GM12878 (cell line): Measurements from ENCODE around the gene PABPC1L. TPM values are rescaled to one million over a fixed set of nuclear protein-coding genes. Genes with fewer than 3 reads are reported as not detected.

Experiments used
- ATAC-seq: fragments of 200-7000 bp; cut with Tn5 transposase; 3 replicates; pipeline ENCODE4 v1.9.1; 2020; ENCODE audit warnings: mild to moderate bottlenecking, moderate library complexity
- BruUV-seq: library from RNA; stranded (reverse); fragments of 400-500 nt; replicated peaks from 2 replicates; lab custom pipeline; 2021; lab: Mats Ljungman, UMichigan
- CTCF ChIA-PET: fragments of 300-600 bp; sonication (Branson Sonifier 250); formaldehyde crosslinking; extraction: SDS; loops from one replicate; lab custom pipeline; 2021; ENCODE audit warnings: inconsistent platforms; lab: Yijun Ruan, JAX
- POLR2A ChIA-PET: fragments of 350-600 bp; formaldehyde crosslinking; extraction: SDS; loops from one replicate; lab custom pipeline; 2021; ENCODE audit warnings: inconsistent platforms; lab: Charles Lee
- RAD21 ChIA-PET: fragments of 300-600 bp; sonication (Branson Sonifier 250); formaldehyde crosslinking; loops from one replicate; lab custom pipeline; 2023; ENCODE audit warnings: antibody characterized with exemption; ENCODE audit not compliant: unreplicated experiment; lab: Charles Lee
- SMC1A ChIA-PET: fragments of 300-600 bp; sonication (Branson Sonifier 250); formaldehyde crosslinking; loops from one replicate; lab custom pipeline; 2023; ENCODE audit not compliant: unreplicated experiment, uncharacterized antibody; lab: Charles Lee
- DNase-seq: peaks from one replicate; pipeline ENCODE4 v3.0.0-alpha.2; 2011; ENCODE audit warnings: low read depth, low spot score
- FAIRE-seq: peaks from 3 replicates; lab custom pipeline; 2011; peaks lifted over from hg19 to GRCh38; lab: Jason Lieb, UNC
- H2AFZ ChIP-seq: 2 replicates; pipeline ENCODE4 v1.6.0; 2011; ENCODE audit warnings: low read depth, low read length, control low read depth; ENCODE audit not compliant: control insufficient read depth
- H3K27ac ChIP-seq: 2 replicates; pipeline ENCODE4 v1.5.1; 2011; ENCODE audit warnings: control low read depth; ENCODE audit not compliant: control insufficient read depth, insufficient read depth
- H3K27me3 ChIP-seq, 2 experiments: replicated peaks in 1 of 2; 2 replicates each; pipeline versions ENCODE4 v1.6.0 to v1.6.1; 2011; ENCODE audit warnings: low read length in 1 of 2; ENCODE audit not compliant: control insufficient read depth in 2 of 2, insufficient read depth in 2 of 2
- H3K36me3 ChIP-seq, 2 experiments: 2 replicates each; pipeline ENCODE4 v1.5.1; 2011; ENCODE audit warnings: low read length in 1 of 2; ENCODE audit not compliant: control insufficient read depth in 2 of 2, insufficient read depth in 2 of 2
- H3K4me1 ChIP-seq: 2 replicates; pipeline ENCODE4 v1.6.1; 2011; ENCODE audit warnings: mild to moderate bottlenecking, low read length, moderate library complexity, mixed read lengths; ENCODE audit not compliant: control insufficient read depth, insufficient read depth
- H3K4me2 ChIP-seq: 2 replicates; pipeline ENCODE4 v1.6.0; 2011; ENCODE audit warnings: control low read depth; ENCODE audit not compliant: control insufficient read depth, insufficient read depth
- H3K4me3 ChIP-seq: fragments of 200-600 bp; sonication (generic); 2 replicates; pipeline ENCODE4 v1.5.1; 2016
- H3K79me2 ChIP-seq: 2 replicates; pipeline ENCODE4 v1.6.0; 2011; ENCODE audit warnings: low read length; ENCODE audit not compliant: control insufficient read depth, insufficient read depth
- H3K9ac ChIP-seq: 2 replicates; pipeline ENCODE4 v1.8.0; 2011; ENCODE audit warnings: low read length, control low read depth, mixed read lengths; ENCODE audit not compliant: control insufficient read depth, insufficient read depth
- H3K9me3 ChIP-seq: replicated peaks from 3 replicates; pipeline ENCODE4 v1.5.1; 2011; ENCODE audit warnings: mild to moderate bottlenecking, low read length; ENCODE audit not compliant: control insufficient read depth, insufficient read depth
- H4K20me1 ChIP-seq: 2 replicates; pipeline ENCODE4 v1.6.0; 2011; ENCODE audit not compliant: control insufficient read depth, insufficient read depth
- ATF3 ChIP-seq: IDR thresholded peaks from 2 replicates; pipeline ENCODE4 v1.6.1; 2011; ENCODE audit warnings: low read depth, mild to moderate bottlenecking, low read length, moderate library complexity, borderline replicate concordance; ENCODE audit errors: extremely low read depth
- BCL3 ChIP-seq: IDR thresholded peaks from 2 replicates; pipeline ENCODE4 v1.6.1; 2011; ENCODE audit warnings: borderline replicate concordance, low read depth, mild to moderate bottlenecking, moderate library complexity, low read length; ENCODE audit not compliant: insufficient read depth, poor library complexity, severe bottlenecking
- ETV6 ChIP-seq, 2 experiments: fragments of 450-650 bp in 1 of 2; IDR thresholded peaks in 1 of 2; conservative IDR thresholded peaks in 1 of 2; 2 replicates each; pipeline ENCODE4 v1.6.1; 2014; ENCODE audit warnings: antibody characterized with exemption in 1 of 2, borderline replicate concordance in 1 of 2, low read depth in 1 of 2, mild to moderate bottlenecking in 1 of 2, moderate library complexity in 1 of 2
- JUNB ChIP-seq: IDR thresholded peaks from 2 replicates; pipeline ENCODE4 v1.6.1; 2016; ENCODE audit warnings: antibody characterized with exemption, mild to moderate bottlenecking
- LARP7 ChIP-seq: fragments of 450-650 bp; IDR thresholded peaks from 2 replicates; pipeline ENCODE4 v1.6.1; 2017; ENCODE audit warnings: mild to moderate bottlenecking
- NKRF ChIP-seq: fragments of 450-650 bp; conservative IDR thresholded peaks from 2 replicates; pipeline ENCODE4 v1.6.1; 2017; ENCODE audit warnings: mild to moderate bottlenecking, moderate library complexity
- RELA ChIP-seq: fragments of 450-650 bp; IDR thresholded peaks from 2 replicates; pipeline ENCODE4 v1.8.0; 2014; ENCODE audit warnings: borderline replicate concordance; ENCODE audit not compliant: partially characterized antibody
- REST ChIP-seq: IDR thresholded peaks from 2 replicates; pipeline ENCODE4 v1.6.1; 2012; ENCODE audit warnings: mild to moderate bottlenecking, low read depth, low read length
- STAT3 ChIP-seq: IDR thresholded peaks from 2 replicates; pipeline ENCODE4 v1.6.1; 2011; ENCODE audit warnings: low read depth, low read length, improper control_type of control experiment
- USF2 ChIP-seq: IDR thresholded peaks from 2 replicates; pipeline ENCODE4 v1.6.1; 2011; ENCODE audit warnings: low read depth, low read length, improper control_type of control experiment, borderline replicate concordance
- WGBS: methylation state at CpG from one replicate; pipeline ENCODE4 v1.1.6; 2016; ENCODE audit warnings: low lambda C conversion rate; ENCODE audit not compliant: insufficient replicate concordance, insufficient coverage; ENCODE audit errors: missing lambda C conversion rate; 5-methylcytosine and 5-hydroxymethylcytosine counted together
- in situ Hi-C: fragments of 300-500 bp; cut with MboI; formaldehyde crosslinking; loops from 9 replicates; pipeline ENCODE4 v1.14.3; 2018; ENCODE audit warnings: mixed read lengths
- intact Hi-C: fragments of 100-400 bp; cut with micrococcal nuclease; formaldehyde crosslinking; loops from one replicate; pipeline ENCODE4 v1.14.2; 2022; ENCODE audit not compliant: unreplicated experiment
- polyA plus RNA-seq, 11 experiments: library from polyadenylated mRNA; depleted of rRNA in 4 of 11; unstranded in 6 of 11; stranded (reverse) in 5 of 11; fragments of >200 nt; fragmentation: Nextera tagmentation in 4 of 11; fragmentation: Illumina TruSeq in 1 of 11; extraction: Ambion mirVana in 4 of 11; extraction: Trizol in 1 of 11; gene quantifications; 1 replicate in 1 of 11; 2 replicates in 10 of 11; pipeline versions ENCODE4 v1.2.1 to v1.2.3, GENCODE V29; 2011 to 2016; ENCODE audit warnings: inconsistent platforms in 2 of 11, missing spikeins in 2 of 11, low read depth in 1 of 11
- total RNA-seq, 4 experiments: library from RNA; depleted of rRNA in 3 of 4; stranded (reverse); fragments of >200 nt in 3 of 4; fragmentation: Illumina TruSeq in 1 of 4; extraction: Trizol in 1 of 4; gene quantifications; 2 replicates each; pipeline versions ENCODE4 v1.2.1 to v1.2.3, GENCODE V29; 2013 to 2021

The PABPC1L gene
- total and polyA plus RNA-seq, 10 of the 15 experiments (the other 5 are each of a cell fraction or from before 2014, with no cell fraction given), result 6.1 to 66.8 (median 11.9) TPM

GRCh38 chr20:44961011-44961869, 51.4 kb downstream of the PABPC1L start:
- DNase-seq (no peak), ATAC-seq (no peak), FAIRE-seq (no peak)
- Histone ChIP-seq H3K4me3 (no peak overlapping the region; the same call in 1 of the 2 replicates), H3K4me1 (peaks cover 24% of the 10 kb centered on the region), H3K27ac (no peak overlapping the region), H2AFZ (no peak overlapping the region; the same call in 1 of the 2 replicates), H3K79me2 (peaks cover 46% of the 10 kb centered on the region), H3K36me3 (peaks cover 0 to 12% of the 10 kb centered on the region in 2 experiments; a peak in 3 of 4 replicates), H4K20me1 (0 out of 2 replicates have a peak, but pooled peaks cover 3% of the 10 kb centered on the region), H3K27me3 (no peaks in the 10 kb centered on the region), H3K9me3 (no peaks in the 10 kb centered on the region), H3K9ac (no peak overlapping the region), H3K4me2 (no peak overlapping the region)
- ChIA-PET CTCF (interaction anchor here (1.5 to 4.2 kb wide), 3 partner anchors 10 to 29 kb away, joined by 3 to 21 read pairs (median 9); no protein-coding TSS in a partner anchor), POLR2A (interaction anchor here (1.8 kb wide), 1 partner anchor 16 kb away, joined by 8 read pairs; no protein-coding TSS in a partner anchor), RAD21 (interaction anchor here (0.6 to 2.0 kb wide), 3 partner anchors 10 to 391 kb away, joined by 3 to 9 read pairs (median 4); no protein-coding TSS in a partner anchor), SMC1A (interaction anchor here (1.0 to 2.8 kb wide), 7 partner anchors 10 to 91 kb away, joined by 3 to 14 read pairs (median 3); no protein-coding TSS in a partner anchor)
- no peak for TF ChIP-seq NKRF
- TF ChIP-seq LARP7, result no peak
- no peak for TF ChIP-seq ATF3
- TF ChIP-seq RELA, result no peak
- TF ChIP-seq USF2, result no peak
- TF ChIP-seq JUNB, result no peak
- no peak for TF ChIP-seq REST
- TF ChIP-seq ETV6 (conservative IDR thresholded peaks at IDR 0.05 in 1 of 2, IDR thresholded peaks at IDR 0.05 in 1 of 2; ENCODE audit: borderline replicate concordance in 1 of 2, low read depth in 1 of 2), result no peak
- no peak for TF ChIP-seq STAT3
- TF ChIP-seq BCL3, result no peak
- 93% methylated on average over 4 of the region's 4 CpGs for WGBS
- in situ Hi-C loops, result no loop called here
- no TSS peak for BruUV-seq
- intact Hi-C loops, result no loop called here
